HG03097 (cell line): ENCODE results near the gene FAM13A.
A peak's percentile ranks its signal among the peaks of the same experiment; 100 is the strongest.
"Not testable (repeated sequence)": the region's sequence is repeated elsewhere in the genome, so short reads cannot be mapped to it uniquely, and the experiment has no call there.

Experiments
- ATAC-seq: cut with Tn5 transposase; IDR thresholded peaks from one replicate; pipeline ENCODE4 v1.9.1; 2021; ENCODE audit not compliant: unreplicated experiment, low FRiP score

The FAM13A gene

DNA sequence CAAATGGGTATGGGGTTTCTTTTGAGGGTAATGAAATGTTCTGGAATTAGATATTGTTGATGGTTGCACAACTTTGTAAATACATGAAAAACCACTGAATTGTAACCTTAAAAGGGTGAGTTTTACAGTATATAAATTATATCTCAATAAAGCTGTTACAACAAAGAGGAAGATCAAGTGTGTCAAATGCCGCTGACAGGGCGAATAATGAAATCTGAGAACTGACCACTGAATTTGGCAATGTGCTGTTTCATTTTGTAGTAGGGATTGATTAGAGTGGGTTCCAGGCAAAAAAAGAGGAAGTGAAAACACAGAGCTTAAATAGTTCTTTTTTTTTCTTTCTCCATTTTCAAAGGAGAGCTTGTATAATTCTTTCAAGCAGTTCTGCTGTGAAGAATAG is 198.2 kb downstream of the FAM13A start:
- ATAC-seq, result peak; percentile 94

DNA sequence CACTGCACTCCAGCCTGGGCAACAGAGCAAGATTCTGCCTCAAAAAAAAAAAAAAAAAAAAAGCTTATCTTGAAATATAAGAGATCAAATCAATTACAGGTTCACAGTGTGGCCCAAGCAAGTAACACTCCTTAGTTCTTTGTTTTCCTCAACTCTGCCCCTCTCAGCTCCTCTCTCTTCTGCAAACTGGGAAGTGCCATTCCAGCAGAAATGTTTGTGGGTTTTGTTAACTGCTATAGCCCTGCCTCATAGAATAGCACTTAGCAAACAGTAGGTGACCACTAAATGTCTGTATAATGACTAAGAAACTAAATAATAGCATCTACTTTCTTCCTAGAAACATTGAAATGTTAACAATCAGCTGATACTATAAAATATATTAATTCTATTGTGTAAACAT is 199.4 kb downstream of the FAM13A start:
- ATAC-seq, result no peak

GRCh38 chr4:88854481-88854880 is 202.5 kb downstream of the FAM13A start:
- ATAC-seq, result no peak

- not testable (repeated sequence) for ATAC-seq
These were observed 203.4 kb downstream of the FAM13A start for GRCh38 chr4:88853583-88853982.

DNA sequence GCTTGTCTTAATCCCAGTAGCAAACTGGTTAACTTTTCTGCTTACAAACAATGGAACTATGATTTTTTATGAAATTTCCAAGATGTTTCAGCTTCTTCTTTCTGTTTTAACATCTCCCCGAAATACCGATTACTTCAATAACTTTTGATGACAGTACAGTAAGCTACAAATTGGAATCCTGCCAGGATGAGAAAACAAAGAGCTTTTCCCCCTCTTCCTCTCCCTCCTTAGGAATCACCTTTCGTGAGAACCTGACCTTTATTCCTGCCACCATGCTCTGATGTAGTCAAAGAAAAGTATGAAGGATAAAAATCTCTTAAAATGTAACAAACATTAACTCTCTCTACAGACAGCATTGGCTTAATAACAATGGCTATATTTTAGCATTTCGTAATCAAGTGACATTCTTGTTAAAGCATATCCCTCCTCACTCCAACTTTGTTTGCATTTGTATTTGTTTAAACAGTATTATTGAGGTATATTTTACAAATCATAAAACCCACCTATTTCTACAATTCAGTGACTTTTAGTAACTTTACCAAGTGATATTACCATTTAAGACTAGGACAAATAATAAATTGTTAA is 210.7 kb downstream of the FAM13A start:
- no peak for ATAC-seq

DNA sequence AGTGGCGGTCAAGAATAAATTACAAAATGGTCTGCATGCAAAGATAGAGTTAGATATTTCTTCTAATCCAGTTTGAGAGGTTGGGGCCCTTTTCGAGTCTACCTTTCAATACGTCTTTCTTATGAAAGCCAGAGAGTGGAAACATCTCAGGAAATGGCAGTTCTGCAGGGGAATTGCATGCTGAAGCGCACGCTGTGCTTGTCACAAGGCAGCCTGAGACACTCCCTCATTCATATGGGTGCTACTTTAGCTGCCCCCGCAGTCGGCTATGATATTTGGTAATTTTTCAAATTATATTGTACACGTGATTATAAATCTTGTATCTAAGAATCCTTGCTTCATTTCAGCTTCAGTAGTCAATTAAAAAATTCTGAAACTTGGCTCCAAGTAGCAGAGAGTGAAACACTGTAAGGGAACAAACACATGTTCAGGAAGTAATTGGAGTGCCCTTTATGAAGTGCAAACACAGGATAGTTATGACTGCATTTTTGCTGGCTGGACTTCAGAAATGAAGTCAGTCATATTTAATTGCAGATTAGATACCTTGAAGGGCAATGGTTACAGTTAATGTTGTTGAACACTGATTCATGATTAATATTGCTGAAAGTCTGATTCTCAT is 213.8 kb downstream of the FAM13A start:
- no peak for ATAC-seq

- ATAC-seq, result no peak
These were observed 215.3 kb downstream of the FAM13A start for GRCh38 chr4:88841635-88842034.

DNA sequence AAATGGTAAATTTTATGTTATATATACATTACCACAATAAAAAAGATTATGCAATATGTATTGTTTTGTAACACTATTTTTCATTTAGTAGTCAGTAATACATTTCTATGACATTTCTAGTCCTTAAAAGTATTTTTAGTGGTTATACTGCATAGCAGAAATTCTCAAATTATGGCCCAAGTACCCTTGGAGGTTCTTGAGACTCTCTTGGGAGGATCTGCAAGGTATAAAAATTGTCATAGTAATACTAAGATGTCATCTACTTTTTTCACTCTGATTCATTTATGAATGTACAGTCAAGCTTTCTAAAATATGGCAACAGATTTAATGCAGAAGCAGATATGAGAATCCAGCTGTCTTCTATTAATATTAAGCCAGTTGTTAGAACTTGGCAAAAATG is 220.8 kb downstream of the FAM13A start:
- ATAC-seq, result no peak

DNA sequence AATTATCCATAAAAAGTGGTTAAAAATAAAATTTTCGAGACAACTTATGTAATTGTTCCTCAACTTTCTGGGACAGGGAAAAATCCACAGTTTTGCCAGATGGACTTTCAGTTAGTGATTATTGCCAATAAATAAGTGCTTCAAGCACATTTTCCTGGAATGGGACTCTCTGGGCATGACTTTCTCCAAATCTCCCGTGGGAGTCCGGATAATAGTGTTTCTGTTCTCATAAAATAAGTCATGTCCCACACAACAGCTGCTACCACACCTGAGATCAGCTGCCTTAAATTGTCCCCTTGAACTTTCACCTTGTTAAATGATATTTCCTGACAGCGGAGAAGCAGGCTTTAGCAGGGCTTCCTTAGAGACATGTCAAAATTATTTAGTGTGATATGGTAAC is 226.0 kb downstream of the FAM13A start:
- ATAC-seq, result no peak

- ATAC-seq, result no peak
These were observed 226.4 kb downstream of the FAM13A start for GRCh38 chr4:88830598-88830997.

DNA sequence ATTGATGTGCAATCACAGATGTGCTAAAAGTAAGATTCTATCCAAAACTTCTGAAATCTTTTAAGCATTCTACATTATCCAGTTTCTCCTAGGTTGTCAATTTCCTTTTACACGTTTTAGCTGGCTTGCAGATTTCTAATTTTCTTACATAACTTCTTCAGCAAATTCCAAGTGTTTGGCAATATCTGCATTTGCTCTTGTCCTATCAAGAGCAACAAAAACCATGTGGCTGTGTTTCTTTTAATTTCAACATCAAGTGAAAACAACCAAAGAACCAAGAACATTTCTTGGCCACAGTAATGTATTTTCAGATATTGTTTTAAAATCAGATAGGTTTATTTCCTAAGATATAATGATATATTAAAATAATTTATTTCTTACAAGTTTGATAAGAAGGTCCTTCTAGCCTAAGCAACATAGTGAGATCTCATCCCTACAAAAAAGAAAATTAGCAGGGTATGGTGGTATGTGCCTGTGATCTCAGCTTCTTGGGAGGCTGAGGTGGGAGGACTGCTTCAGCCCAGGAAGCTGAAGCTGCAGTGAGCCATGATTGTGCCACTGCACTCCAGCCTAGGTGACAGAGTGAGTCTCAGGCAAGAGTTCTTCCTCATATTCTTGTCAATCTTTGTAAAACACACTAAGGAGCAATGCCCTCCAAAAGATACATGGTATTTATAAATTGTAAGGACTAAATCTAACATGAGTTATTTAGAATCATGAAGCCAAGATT is 228.0 kb downstream of the FAM13A start:
- no peak for ATAC-seq

GRCh38 chr4:88827442-88827841 is 229.5 kb downstream of the FAM13A start:
- no peak for ATAC-seq

- no peak for ATAC-seq
These were observed 230.2 kb downstream of the FAM13A start for GRCh38 chr4:88826771-88827170.

DNA sequence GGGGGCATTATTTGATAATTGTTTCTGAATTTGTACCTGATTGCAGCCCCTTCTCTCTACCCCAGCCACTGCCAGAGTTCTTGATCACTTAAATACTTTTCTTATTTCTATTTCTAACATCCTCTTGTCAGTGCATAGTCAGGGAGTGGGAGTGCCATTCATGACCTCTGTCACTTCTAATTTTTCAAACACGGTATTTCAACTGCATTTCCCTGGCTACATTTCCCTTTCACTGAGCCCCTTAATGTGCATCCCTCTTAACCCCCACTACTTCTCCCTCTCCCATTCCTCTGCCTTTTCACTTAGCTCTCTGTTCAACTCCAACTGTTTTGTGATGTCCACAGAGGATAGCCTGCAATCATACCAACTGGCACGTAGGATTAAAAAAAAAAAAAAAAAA is 231.1 kb downstream of the FAM13A start:
- ATAC-seq, result no peak

DNA sequence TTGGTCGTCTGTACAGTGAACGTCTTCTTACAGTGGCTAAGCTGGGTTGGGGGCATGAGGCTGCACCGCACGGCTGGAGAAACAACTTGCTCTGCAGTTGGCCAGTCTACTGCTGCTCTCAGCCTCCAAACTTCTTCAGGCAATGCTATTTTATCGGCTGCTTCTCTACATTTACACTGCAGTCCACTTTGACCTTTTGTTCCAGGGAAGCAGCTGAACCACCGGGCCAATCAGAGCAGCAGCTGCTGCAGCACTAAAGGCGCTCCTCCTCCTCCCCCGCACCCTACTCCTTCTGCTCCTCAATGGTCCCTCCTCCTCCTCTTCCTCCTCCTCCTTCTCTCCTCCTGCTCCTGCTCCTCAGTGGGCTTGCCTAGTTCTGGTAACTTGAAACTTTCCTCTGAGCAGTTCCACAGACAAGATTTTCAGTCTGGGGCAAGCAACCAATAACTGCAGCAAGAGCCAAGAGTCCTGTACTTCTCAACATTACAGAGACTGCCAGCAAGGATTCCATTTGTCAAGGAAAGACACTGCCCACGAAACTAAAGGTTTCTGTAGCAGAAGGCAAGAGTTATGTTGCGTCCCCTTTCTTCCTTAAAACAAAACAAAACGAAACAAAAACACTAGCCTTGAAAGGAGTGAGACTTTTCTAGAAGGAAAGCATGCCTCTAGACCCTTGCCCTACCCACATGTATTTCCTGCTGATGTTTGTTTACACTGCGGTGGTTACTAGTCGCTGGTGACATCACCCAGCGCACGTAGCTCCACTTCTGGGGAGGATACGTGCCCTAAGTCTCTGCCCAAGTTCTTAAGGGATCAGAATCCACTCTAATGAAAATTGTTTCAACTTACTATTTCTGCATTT is 233.7 kb downstream of the FAM13A start:
- peak; percentile 96 for ATAC-seq

DNA sequence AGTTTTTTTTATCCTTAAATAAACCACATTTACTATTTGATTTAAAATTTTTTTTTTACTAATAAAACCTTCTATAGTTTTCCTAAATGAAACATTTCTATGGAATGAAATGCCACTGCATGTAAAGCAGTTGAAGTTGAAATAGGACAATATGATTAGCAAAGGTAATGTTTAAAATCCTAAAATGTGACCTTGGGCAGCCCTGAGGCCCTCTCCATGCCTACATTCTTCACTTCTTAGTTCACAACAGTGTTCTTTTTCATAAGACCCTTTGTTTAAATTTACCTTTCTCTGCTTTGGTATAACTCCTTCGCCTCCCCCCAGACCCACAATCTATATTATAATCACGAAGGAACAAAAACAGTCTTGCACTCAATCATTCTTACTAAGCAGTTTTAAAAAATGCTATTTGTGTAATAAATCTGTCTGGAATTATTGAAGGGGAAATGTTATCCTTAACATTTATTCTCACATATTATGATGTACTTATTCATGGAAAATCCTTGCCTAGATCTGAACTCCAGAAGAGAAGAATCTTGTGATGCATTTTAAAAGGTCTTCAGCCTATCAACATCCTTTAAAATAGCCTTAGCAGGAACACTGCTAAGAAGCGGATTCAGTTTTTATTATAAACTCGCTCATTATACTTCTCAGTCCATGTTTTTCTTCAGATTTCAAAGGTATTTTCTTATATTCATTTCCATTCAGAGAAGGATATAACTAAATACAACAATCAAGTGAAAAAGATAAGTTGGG is 234.8 kb downstream of the FAM13A start:
- no peak for ATAC-seq

GRCh38 chr4:88821522-88821921 is 235.5 kb downstream of the FAM13A start:
- ATAC-seq, result no peak

DNA sequence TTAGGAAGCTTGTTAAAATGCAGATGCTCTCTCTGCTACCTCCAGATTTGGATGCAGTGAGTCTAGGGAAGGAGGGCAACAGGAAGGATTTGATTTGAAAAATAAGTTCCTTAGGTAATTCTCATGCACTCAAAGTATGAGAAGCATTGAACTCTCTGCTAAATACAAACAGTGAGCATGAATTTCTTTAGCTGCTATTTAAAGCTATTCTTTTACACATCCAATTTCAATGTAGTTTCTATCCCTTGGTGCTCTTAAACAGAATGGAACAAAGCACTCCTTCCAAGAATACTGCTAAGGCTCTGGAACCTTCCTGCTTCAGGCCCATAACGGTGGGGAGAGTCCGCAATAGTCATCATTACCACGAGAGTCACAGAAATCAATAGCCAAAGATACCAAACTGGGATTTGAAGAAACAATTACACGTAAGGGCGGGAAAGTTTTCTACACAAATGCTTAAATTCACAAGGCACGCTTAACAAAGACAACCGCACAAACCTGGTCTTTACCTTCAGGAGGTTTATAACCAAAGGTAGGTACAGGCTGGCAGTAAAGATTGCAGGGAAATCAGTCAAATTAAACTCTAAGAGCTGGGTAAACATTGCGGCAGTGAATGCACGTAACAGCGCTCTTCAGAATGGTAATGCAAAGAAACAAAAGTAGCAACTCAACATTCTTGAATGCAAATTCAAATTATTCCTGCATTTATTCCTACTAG is 236.1 kb downstream of the FAM13A start:
- no peak for ATAC-seq

- ATAC-seq, result no peak
These were observed 236.9 kb downstream of the FAM13A start for GRCh38 chr4:88819818-88820697.
